ENCODE data around the gene OR9A2.

DNA sequence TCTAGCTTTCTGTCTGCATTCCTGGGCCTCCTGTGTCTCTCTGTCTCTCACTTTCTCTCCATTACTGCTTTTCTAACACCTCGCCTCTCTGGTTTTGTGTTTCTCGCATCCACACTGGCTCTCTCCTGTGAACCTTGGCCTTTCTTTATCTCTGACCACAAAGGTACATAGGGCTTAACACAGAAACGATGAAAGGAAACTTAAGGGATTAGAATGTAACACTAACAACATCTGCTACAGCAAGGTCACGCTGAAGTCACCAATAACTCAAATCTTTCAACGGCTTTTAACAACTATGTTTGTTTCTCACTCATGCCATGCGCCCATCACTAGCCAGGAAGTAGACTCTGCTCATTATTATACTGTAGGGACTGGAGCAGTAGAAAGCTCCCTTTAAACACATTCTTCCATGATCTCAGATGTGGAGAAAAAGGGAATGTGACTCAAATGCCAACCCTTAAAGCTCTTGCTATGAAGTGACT, 15.9 kb upstream of the OR9A2 start:
- TF ChIP-seq, protein P1, sequence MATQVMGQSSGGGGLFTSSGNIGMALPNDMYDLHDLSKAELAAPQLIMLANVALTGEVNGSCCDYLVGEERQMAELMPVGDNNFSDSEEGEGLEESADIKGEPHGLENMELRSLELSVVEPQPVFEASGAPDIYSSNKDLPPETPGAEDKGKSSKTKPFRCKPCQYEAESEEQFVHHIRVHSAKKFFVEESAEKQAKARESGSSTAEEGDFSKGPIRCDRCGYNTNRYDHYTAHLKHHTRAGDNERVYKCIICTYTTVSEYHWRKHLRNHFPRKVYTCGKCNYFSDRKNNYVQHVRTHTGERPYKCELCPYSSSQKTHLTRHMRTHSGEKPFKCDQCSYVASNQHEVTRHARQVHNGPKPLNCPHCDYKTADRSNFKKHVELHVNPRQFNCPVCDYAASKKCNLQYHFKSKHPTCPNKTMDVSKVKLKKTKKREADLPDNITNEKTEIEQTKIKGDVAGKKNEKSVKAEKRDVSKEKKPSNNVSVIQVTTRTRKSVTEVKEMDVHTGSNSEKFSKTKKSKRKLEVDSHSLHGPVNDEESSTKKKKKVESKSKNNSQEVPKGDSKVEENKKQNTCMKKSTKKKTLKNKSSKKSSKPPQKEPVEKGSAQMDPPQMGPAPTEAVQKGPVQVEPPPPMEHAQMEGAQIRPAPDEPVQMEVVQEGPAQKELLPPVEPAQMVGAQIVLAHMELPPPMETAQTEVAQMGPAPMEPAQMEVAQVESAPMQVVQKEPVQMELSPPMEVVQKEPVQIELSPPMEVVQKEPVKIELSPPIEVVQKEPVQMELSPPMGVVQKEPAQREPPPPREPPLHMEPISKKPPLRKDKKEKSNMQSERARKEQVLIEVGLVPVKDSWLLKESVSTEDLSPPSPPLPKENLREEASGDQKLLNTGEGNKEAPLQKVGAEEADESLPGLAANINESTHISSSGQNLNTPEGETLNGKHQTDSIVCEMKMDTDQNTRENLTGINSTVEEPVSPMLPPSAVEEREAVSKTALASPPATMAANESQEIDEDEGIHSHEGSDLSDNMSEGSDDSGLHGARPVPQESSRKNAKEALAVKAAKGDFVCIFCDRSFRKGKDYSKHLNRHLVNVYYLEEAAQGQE (IDR thresholded peaks at IDR 0.05) = no peak
- no peak for TF ChIP-seq YY1 (IDR thresholded peaks at IDR 0.05)
- TF ChIP-seq, protein P2, sequence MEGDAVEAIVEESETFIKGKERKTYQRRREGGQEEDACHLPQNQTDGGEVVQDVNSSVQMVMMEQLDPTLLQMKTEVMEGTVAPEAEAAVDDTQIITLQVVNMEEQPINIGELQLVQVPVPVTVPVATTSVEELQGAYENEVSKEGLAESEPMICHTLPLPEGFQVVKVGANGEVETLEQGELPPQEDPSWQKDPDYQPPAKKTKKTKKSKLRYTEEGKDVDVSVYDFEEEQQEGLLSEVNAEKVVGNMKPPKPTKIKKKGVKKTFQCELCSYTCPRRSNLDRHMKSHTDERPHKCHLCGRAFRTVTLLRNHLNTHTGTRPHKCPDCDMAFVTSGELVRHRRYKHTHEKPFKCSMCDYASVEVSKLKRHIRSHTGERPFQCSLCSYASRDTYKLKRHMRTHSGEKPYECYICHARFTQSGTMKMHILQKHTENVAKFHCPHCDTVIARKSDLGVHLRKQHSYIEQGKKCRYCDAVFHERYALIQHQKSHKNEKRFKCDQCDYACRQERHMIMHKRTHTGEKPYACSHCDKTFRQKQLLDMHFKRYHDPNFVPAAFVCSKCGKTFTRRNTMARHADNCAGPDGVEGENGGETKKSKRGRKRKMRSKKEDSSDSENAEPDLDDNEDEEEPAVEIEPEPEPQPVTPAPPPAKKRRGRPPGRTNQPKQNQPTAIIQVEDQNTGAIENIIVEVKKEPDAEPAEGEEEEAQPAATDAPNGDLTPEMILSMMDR (IDR thresholded peaks at IDR 0.05; ENCODE audit: low read depth, low read length, missing input control) = no peak
- TF ChIP-seq, protein P3, sequence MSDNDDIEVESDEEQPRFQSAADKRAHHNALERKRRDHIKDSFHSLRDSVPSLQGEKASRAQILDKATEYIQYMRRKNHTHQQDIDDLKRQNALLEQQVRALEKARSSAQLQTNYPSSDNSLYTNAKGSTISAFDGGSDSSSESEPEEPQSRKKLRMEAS (IDR thresholded peaks at IDR 0.05) = no peak
- no peak for TF ChIP-seq RXRA (IDR thresholded peaks at IDR 0.05)
- TF ChIP-seq SP1 (IDR thresholded peaks at IDR 0.05) = no peak
- TF ChIP-seq, protein P4, sequence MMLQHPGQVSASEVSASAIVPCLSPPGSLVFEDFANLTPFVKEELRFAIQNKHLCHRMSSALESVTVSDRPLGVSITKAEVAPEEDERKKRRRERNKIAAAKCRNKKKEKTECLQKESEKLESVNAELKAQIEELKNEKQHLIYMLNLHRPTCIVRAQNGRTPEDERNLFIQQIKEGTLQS (IDR thresholded peaks at IDR 0.05) = no peak
- TF ChIP-seq, protein P5, sequence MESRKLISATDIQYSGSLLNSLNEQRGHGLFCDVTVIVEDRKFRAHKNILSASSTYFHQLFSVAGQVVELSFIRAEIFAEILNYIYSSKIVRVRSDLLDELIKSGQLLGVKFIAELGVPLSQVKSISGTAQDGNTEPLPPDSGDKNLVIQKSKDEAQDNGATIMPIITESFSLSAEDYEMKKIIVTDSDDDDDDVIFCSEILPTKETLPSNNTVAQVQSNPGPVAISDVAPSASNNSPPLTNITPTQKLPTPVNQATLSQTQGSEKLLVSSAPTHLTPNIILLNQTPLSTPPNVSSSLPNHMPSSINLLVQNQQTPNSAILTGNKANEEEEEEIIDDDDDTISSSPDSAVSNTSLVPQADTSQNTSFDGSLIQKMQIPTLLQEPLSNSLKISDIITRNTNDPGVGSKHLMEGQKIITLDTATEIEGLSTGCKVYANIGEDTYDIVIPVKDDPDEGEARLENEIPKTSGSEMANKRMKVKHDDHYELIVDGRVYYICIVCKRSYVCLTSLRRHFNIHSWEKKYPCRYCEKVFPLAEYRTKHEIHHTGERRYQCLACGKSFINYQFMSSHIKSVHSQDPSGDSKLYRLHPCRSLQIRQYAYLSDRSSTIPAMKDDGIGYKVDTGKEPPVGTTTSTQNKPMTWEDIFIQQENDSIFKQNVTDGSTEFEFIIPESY (IDR thresholded peaks at IDR 0.05) = no peak
- TF ChIP-seq JUND (IDR thresholded peaks at IDR 0.05) = no peak
- no peak for TF ChIP-seq TAF1 (conservative IDR thresholded peaks at IDR 0.05)
- TF ChIP-seq RAD21 (IDR thresholded peaks at IDR 0.05) = no peak
- TF ChIP-seq GABPA (IDR thresholded peaks at IDR 0.05 in 1 of 2, conservative IDR thresholded peaks at IDR 0.05 in 1 of 2) = no peak
- no peak for TF ChIP-seq NR2F2 (IDR thresholded peaks at IDR 0.05)

Measured in liver (tissue), 3 donors.